Panc1 (cell line): ENCODE results near the gene IQCC. TPM values are rescaled to one million over a fixed set of nuclear protein-coding genes. Genes with fewer than 3 reads are reported as not detected.

Source experiments
- ATAC-seq: fragments of 200-7000 bp; cut with Tn5 transposase; 2 replicates; pipeline ENCODE4 v1.9.1; 2020; ENCODE audit warnings: mild to moderate bottlenecking, moderate library complexity
- BruUV-seq: library from RNA; stranded (reverse); fragments of 400-500 nt; replicated peaks from 2 replicates; lab custom pipeline; 2021; lab: Mats Ljungman, UMichigan
- CTCF ChIA-PET: fragments of 300-600 bp; sonication (Branson Sonifier 250); formaldehyde crosslinking; loops from one replicate; lab custom pipeline; 2022; ENCODE audit warnings: antibody characterized with exemption; lab: Charles Lee
- POLR2A ChIA-PET: fragments of 300-600 bp; sonication (Branson Sonifier 250); formaldehyde crosslinking; loops from one replicate; lab custom pipeline; 2022; ENCODE audit warnings: antibody characterized with exemption; lab: Charles Lee
- DNase-seq: peaks from one replicate; pipeline ENCODE4 v3.0.0-alpha.2; 2010; ENCODE audit warnings: low read depth, low spot score
- H3K27ac ChIP-seq: 2 replicates; pipeline ENCODE4 v1.5.1; 2011; ENCODE audit warnings: mild to moderate bottlenecking, low read length, inconsistent platforms
- H3K27me3 ChIP-seq: fragments of 200-500 bp; sonication (Bioruptor generic); 2 replicates; pipeline ENCODE4 v1.6.0; 2014; ENCODE audit warnings: low read length, inconsistent platforms; ENCODE audit not compliant: control insufficient read depth, insufficient read depth
- H3K36me3 ChIP-seq: fragments of 200-500 bp; sonication (Bioruptor generic); 2 replicates; pipeline ENCODE4 v1.5.1; 2014; ENCODE audit warnings: inconsistent platforms, mild to moderate bottlenecking, low read length, moderate library complexity; ENCODE audit not compliant: control insufficient read depth, insufficient read depth
- H3K4me1 ChIP-seq: 2 replicates; pipeline ENCODE4 v1.5.1; 2011; ENCODE audit warnings: inconsistent platforms, mild to moderate bottlenecking, low read length, moderate library complexity; ENCODE audit not compliant: control insufficient read depth, insufficient read depth
- H3K4me3 ChIP-seq, 2 experiments: 2 replicates each; pipeline ENCODE4 v1.5.1; 2011 to 2012; ENCODE audit warnings: low read depth in 2 of 2, low read length in 2 of 2, mild to moderate bottlenecking in 2 of 2, inconsistent platforms in 1 of 2, moderate library complexity in 1 of 2
- H3K9me3 ChIP-seq: fragments of 200-500 bp; sonication (Bioruptor generic); 2 replicates; pipeline ENCODE4 v1.5.1; 2014; ENCODE audit warnings: low read depth, mild to moderate bottlenecking, inconsistent platforms, low read length, moderate library complexity; ENCODE audit not compliant: control insufficient read depth, insufficient read depth
- CTCF ChIP-seq: fragments of 450-650 bp; IDR thresholded peaks from 2 replicates; pipeline ENCODE4 v1.5.1; 2017; ENCODE audit warnings: mild to moderate bottlenecking
- POLR2AphosphoS5 ChIP-seq: IDR thresholded peaks from 2 replicates; pipeline ENCODE4 v1.6.1; 2012; ENCODE audit warnings: mild to moderate bottlenecking, low read depth, low read length, moderate library complexity
- REST ChIP-seq, 2 experiments: IDR thresholded peaks; 2 replicates each; pipeline ENCODE4 v1.6.1; 2011 to 2012; ENCODE audit warnings: low read depth in 2 of 2, control low read depth in 1 of 2, low read length in 1 of 2, mild to moderate bottlenecking in 1 of 2, moderate library complexity in 1 of 2; ENCODE audit not compliant: insufficient read depth in 1 of 2
- SIN3A ChIP-seq: IDR thresholded peaks from 2 replicates; pipeline ENCODE4 v1.6.1; 2012; ENCODE audit warnings: low read depth, mild to moderate bottlenecking, low read length, moderate library complexity, borderline replicate concordance; ENCODE audit not compliant: insufficient read depth
- TCF7L2 ChIP-seq: IDR thresholded peaks from 2 replicates; pipeline ENCODE4 v1.6.1; 2011; ENCODE audit warnings: mild to moderate bottlenecking, low read depth, low read length, inconsistent platforms
- in situ Hi-C: cut with HindIII; loops from 2 replicates; pipeline ENCODE4 v1.10.0; 2016; ENCODE audit warnings: low sequenced_read_pairs, low pct_unique_long_range_greater_than_20kb
- intact Hi-C: fragments of 100-400 bp; cut with micrococcal nuclease; formaldehyde crosslinking; loops from one replicate; pipeline ENCODE4 v1.10.0; 2022; ENCODE audit not compliant: unreplicated experiment
- total RNA-seq: library from RNA; stranded (reverse); gene quantifications from one replicate; pipeline ENCODE4 v1.2.1, GENCODE V29; 2021; ENCODE audit not compliant: unreplicated experiment

IQCC gene
- total RNA-seq, 1 experiment from 2014 or later: 4.4 TPM

GRCh38 chr1:32199717-32200072 is 5.8 kb upstream of the IQCC start:
- peaks cover 11% of the 10 kb centered on the region; the same call in 1 of the 2 replicates for H3K36me3 ChIP-seq
- intact Hi-C loops (no loop called here), in situ Hi-C loops (no loop called here)
- CTCF ChIA-PET: no interaction called here
- H3K27me3 ChIP-seq: no peaks in the 10 kb centered on the region
- DNase-seq (no peak), ATAC-seq (peak; percentile 14)
- peak overlapping the region; percentile 81 for H3K27ac ChIP-seq
- H3K4me1 ChIP-seq: peaks cover 52% of the 10 kb centered on the region
- no TSS peak for BruUV-seq
- TF ChIP-seq TCF7L2: no peak
- no peak for TF ChIP-seq SIN3A
- no peak; the same call in 1 of the 2 replicates for TF ChIP-seq POLR2AphosphoS5
- no peak for TF ChIP-seq CTCF
- TF ChIP-seq REST (IDR thresholded peaks at IDR 0.05; ENCODE audit: insufficient read depth in 1 of 2, low read depth in 2 of 2, low read length in 1 of 2): no peak
- H3K9me3 ChIP-seq: no peaks in the 10 kb centered on the region
- peak overlapping the region; percentile 60 to 71 for H3K4me3 ChIP-seq
- POLR2A ChIA-PET: interaction anchor here (0.6 kb wide), 1 partner anchor 152 kb away, joined by 3 read pairs; no protein-coding TSS in a partner anchor

GRCh38 chr1:32200226-32201010 is 5.1 kb upstream of the IQCC start, which contains the start of gene CCDC28B:
Gene CCDC28B (plus strand): TSS chr1:32200595. CDS start chr1:32201936, 1,341 bp downstream.
- intact Hi-C loops (no loop called here), in situ Hi-C loops (no loop called here)
- no peaks in the 10 kb centered on the region for H3K27me3 ChIP-seq
- peak within 1 kb of the TSS; percentile 81 for H3K27ac ChIP-seq
- ATAC-seq: peak; percentile 52
- BruUV-seq: no TSS peak
- peaks cover 55% of the 10 kb centered on the region for H3K4me1 ChIP-seq
- H3K4me3 ChIP-seq: peak within 1 kb of the TSS; percentile 60 to 71
- CTCF ChIA-PET: no interaction called here
- no peak for DNase-seq
- TF ChIP-seq POLR2AphosphoS5 (no peak), SIN3A (no peak; the same call in 1 of the 2 replicates), REST (IDR thresholded peaks at IDR 0.05; ENCODE audit: insufficient read depth in 1 of 2, low read depth in 2 of 2, low read length in 1 of 2) (no peak), TCF7L2 (no peak), CTCF (no peak)
- H3K36me3 ChIP-seq: peaks cover 5% of the 10 kb centered on the region; the same call in 1 of the 2 replicates
- POLR2A ChIA-PET: interaction anchor here (0.5 to 0.7 kb wide), 5 partner anchors 12 to 259 kb away, joined by 3 to 11 read pairs (median 3); no protein-coding TSS in a partner anchor
- no peaks in the 10 kb centered on the region for H3K9me3 ChIP-seq
